Mesodermal cell (in vitro differentiated cells): ENCODE measurements around the gene IL1RAPL2.

Experiments used
- H3K27ac ChIP-seq: 2 replicates; pipeline ENCODE4 v1.7.0; 2013; ENCODE audit warnings: mild to moderate bottlenecking, low read depth, low read length, moderate library complexity; ENCODE audit not compliant: severe bottlenecking
- H3K36me3 ChIP-seq: 2 replicates; pipeline ENCODE4 v1.7.1; 2013; ENCODE audit warnings: mild to moderate bottlenecking, low read length, moderate library complexity; ENCODE audit not compliant: control insufficient read depth, insufficient read depth
- H3K4me1 ChIP-seq: one replicate; pipeline ENCODE4 v1.7.1; 2013; ENCODE audit warnings: mild to moderate bottlenecking, low read length; ENCODE audit not compliant: insufficient read depth, control insufficient read depth, poor library complexity, severe bottlenecking
- H3K4me3 ChIP-seq: 2 replicates; pipeline ENCODE4 v1.7.0; 2013; ENCODE audit warnings: low read length, control low read depth, mild to moderate bottlenecking; ENCODE audit not compliant: insufficient read depth, poor library complexity, severe bottlenecking; ENCODE audit errors: extremely low read depth
- H3K9me3 ChIP-seq: 2 replicates; pipeline ENCODE4 v1.7.1; 2013; ENCODE audit warnings: mild to moderate bottlenecking, low read length, moderate library complexity; ENCODE audit not compliant: control insufficient read depth
- WGBS, 2 experiments: methylation state at CpG; one replicate each; pipeline ENCODE4 v1.1.5; 2013; ENCODE audit warnings: missing lambda C conversion rate in 2 of 2; ENCODE audit not compliant: insufficient coverage in 2 of 2; 5-methylcytosine and 5-hydroxymethylcytosine counted together

The IL1RAPL2 gene

DNA sequence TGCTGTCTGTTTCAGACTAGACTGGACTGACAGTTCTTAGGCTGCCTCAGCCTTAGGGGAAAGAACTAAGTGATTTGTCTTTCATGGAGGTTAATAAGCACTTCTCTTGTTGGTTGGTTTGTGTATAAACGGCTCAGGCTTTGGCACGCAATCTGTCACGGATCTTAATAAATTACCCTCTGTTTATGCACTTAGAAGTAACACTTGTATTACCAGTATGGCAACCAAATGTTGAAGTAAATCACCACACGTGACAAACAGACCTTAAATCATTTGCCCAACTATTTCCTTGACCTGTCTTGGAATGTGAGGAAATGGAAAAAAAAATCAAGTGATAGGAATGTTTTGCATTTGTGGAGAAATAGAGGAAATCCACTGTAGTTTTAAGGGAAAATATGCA, 584.6 kb downstream of the IL1RAPL2 start:
- Histone ChIP-seq H3K4me1 (no peaks in the 10 kb centered on the region), H3K27ac (no peak overlapping the region), H3K36me3 (no peaks in the 10 kb centered on the region), H3K4me3 (no peak overlapping the region), H3K9me3 (no peaks in the 10 kb centered on the region)
- WGBS, 2 experiments = no CpG with 5 or more reads among the region's 4 CpGs

- no peak overlapping the region for H3K27ac ChIP-seq
- no peaks in the 10 kb centered on the region for H3K36me3 ChIP-seq
- H3K4me1 ChIP-seq = no peaks in the 10 kb centered on the region
- H3K9me3 ChIP-seq = no peaks in the 10 kb centered on the region
- no peak overlapping the region for H3K4me3 ChIP-seq
- WGBS, 2 experiments = no CpG with 5 or more reads among the region's 3 CpGs
Measured at GRCh38 chrX:105167233-105167632, 601.2 kb downstream of the IL1RAPL2 start.

- H3K9me3 ChIP-seq = no peaks in the 10 kb centered on the region
- no peak overlapping the region for H3K27ac ChIP-seq
- H3K36me3 ChIP-seq = no peaks in the 10 kb centered on the region
- 80% methylated on average over 1 of the region's 2 CpGs; no CpG with 5 or more reads in 1 of the 2 experiments for WGBS, 2 experiments
- no peaks in the 10 kb centered on the region for H3K4me1 ChIP-seq
- H3K4me3 ChIP-seq = no peak overlapping the region
Measured at GRCh38 chrX:105168577-105168976, 602.6 kb downstream of the IL1RAPL2 start.

DNA sequence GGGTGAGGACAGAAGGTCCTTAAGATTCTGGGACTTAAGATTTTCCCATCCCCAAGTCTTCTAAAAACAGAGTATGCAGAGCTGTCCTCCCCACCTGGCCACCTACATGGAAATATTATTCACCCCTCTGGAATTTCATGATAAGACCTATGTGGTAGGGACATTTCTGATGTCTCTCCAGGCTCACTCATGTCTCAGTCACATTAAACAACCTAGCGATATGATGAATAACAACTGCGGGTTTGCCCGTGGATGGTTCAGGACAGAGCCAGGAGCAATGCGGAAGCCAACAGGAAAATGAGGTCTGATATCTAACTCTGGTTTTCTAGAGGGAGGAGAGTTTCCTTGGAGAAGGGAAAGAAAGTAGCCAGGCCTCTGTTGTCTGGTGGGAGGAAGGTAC, 607.1 kb downstream of the IL1RAPL2 start:
- Histone ChIP-seq H3K9me3 (no peaks in the 10 kb centered on the region), H3K27ac (no peak overlapping the region), H3K4me3 (no peak overlapping the region), H3K4me1 (no peaks in the 10 kb centered on the region), H3K36me3 (no peaks in the 10 kb centered on the region)
- WGBS, 2 experiments = 80% methylated on average over 1 of the region's 4 CpGs; no CpG with 5 or more reads in 1 of the 2 experiments

DNA sequence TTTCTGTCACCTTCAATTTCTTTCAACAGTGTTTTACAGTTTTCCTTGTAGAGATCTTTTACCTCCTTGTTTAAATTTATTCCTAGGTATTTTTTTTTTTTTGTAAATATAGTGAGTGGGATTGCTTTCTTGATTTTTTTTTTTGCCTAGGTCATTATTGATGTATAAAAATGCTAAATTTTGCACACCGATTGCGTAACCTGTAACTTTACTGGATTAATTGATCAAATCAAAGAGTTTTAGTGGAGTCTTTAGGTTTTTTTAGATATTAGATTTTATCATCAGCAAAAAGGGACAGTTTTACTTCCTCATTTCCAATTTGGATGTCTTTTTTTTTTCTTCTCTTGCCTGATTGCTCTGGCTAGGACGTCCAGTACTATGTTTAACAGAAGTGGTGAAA, 613.6 kb downstream of the IL1RAPL2 start:
- Histone ChIP-seq H3K27ac (no peak overlapping the region), H3K36me3 (no peaks in the 10 kb centered on the region), H3K9me3 (no peaks in the 10 kb centered on the region), H3K4me3 (no peak overlapping the region), H3K4me1 (no peaks in the 10 kb centered on the region)
- WGBS, 2 experiments = 80% methylated on average over 1 of the region's 3 CpGs; no CpG with 5 or more reads in 1 of the 2 experiments

DNA sequence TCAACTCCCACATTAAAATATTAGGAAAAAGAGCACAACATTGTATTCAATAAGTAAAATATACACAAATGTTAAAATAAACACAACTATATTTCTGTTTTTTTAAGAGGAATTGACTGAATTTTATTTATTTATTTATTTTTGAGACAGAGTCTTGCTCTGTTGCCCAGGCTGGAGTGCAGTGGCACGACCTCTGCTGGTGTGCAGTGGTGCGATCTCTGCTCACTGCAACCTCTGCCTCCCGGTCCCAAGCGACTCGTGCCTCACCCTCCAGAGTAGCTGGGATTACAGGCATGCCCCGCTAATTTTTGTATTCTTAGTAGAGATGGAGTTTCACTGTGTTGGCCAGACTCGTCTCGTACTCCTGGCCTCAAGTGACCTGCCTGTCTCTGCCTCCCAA, 623.1 kb downstream of the IL1RAPL2 start:
- Histone ChIP-seq H3K4me3 (no peak overlapping the region), H3K36me3 (no peaks in the 10 kb centered on the region), H3K9me3 (no peaks in the 10 kb centered on the region), H3K27ac (no peak overlapping the region), H3K4me1 (no peaks in the 10 kb centered on the region)
- no CpG with 5 or more reads among the region's 8 CpGs for WGBS, 2 experiments

GRCh38 chrX:105190252-105190853, 624.4 kb downstream of the IL1RAPL2 start:
- Histone ChIP-seq H3K36me3 (no peaks in the 10 kb centered on the region), H3K4me3 (no peak overlapping the region), H3K9me3 (no peaks in the 10 kb centered on the region), H3K27ac (no peak overlapping the region), H3K4me1 (no peaks in the 10 kb centered on the region)
- no CpG with 5 or more reads among the region's 2 CpGs for WGBS, 2 experiments

DNA sequence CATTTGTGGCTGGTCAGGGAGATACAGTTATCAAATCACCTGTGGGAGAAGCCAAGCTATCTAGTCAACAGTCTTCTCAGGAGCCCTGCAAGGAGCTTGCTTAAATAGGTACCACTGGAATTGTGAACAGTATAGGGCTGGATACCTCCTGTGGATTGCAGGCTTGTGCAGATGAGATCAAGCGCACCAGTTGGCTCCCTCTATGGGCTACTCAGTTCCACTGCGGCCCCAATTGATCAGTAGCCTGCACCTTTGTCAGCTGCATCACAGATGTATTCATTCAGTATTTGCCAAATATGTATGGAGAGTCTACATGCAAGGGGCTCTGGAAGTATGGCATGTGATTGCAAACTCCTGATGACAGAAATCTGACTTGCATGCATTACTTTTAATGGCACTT, 625.9 kb downstream of the IL1RAPL2 start:
- WGBS, 2 experiments = 40% methylated on average over 1 of the region's 2 CpGs; no CpG with 5 or more reads in 1 of the 2 experiments
- no peaks in the 10 kb centered on the region for H3K4me1 ChIP-seq
- H3K36me3 ChIP-seq = no peaks in the 10 kb centered on the region
- no peaks in the 10 kb centered on the region for H3K9me3 ChIP-seq
- no peak overlapping the region for H3K4me3 ChIP-seq
- no peak overlapping the region for H3K27ac ChIP-seq

DNA sequence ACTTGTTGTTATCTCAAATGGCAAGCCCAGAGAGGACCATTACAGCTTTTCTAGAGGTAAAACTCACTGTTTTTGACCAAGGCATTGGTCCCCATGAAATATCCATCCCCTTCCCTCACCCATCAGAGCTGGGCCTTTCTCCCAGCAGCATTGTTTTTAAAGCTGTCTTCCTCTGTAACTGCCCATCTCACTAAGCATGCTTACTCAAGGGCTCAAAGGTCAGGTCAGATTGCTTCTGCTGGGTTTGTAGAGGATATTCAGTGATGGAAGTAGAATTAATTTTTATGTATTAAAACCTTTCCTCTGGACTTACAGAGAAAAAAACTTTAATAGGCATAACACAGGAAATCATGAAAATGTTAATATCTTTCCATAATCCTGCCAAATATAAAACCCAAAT, 643.4 kb downstream of the IL1RAPL2 start:
- Histone ChIP-seq H3K27ac (no peak overlapping the region), H3K36me3 (no peaks in the 10 kb centered on the region), H3K9me3 (no peaks in the 10 kb centered on the region), H3K4me3 (no peak overlapping the region), H3K4me1 (no peaks in the 10 kb centered on the region)

DNA sequence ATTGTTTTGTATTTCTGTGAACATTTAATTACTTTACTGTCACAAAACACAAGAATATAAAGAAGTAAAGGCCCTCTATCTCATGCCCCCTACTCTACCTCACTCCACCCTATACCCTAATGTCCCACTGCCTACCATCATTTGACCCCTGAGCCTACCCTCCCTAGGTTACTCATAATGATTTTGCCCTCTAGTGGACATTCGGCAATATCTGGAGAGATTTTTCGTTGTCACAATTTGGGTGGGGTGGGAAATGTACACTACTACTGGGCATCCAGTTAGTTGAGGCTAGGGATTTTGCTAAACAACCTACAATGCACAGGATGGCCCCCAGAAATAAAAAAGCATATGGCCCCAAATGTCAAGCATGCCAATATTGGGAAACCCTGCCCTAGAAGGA, 644.3 kb downstream of the IL1RAPL2 start:
- no peaks in the 10 kb centered on the region for H3K4me1 ChIP-seq
- H3K4me3 ChIP-seq = no peak overlapping the region
- H3K9me3 ChIP-seq = no peaks in the 10 kb centered on the region
- H3K36me3 ChIP-seq = no peaks in the 10 kb centered on the region
- WGBS, 2 experiments = no CpG with 5 or more reads among the region's 2 CpGs
- H3K27ac ChIP-seq = no peak overlapping the region

DNA sequence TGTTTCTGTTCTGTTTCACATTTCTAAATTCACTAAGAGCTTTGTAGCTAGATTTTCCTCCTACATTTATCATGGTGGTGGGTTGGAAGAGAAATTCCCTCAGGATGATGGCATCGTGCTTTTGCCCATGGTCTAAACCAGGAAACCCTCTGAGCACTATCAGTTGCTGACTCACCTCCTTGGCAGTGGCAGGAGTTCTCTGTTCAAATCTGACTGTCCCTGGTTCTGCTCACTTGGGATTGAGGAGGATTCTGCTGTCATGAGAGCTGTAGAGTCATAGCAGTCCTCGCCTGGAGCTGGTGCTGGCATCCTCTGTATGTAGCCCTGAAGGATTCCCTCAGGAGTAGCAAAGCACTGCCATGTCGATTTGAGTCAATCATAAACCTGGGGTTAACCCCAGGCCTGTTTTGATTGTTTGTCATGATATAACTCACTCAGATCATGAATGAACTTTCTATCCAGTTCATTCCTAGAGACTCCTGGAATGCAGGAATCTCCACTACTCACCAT, 645.1 kb downstream of the IL1RAPL2 start:
- Histone ChIP-seq H3K36me3 (no peaks in the 10 kb centered on the region), H3K27ac (no peak overlapping the region), H3K9me3 (no peaks in the 10 kb centered on the region), H3K4me3 (no peak overlapping the region), H3K4me1 (no peaks in the 10 kb centered on the region)
- WGBS, 2 experiments = 57% methylated on average over 1 of the region's 3 CpGs; no CpG with 5 or more reads in 1 of the 2 experiments
